Loucy (cell line): ENCODE data around the gene KSR2.

Experiments
- H2AFZ ChIP-seq: fragments of 200-600 bp; sonication (generic); 2 replicates; pipeline ENCODE4 v1.6.0; 2016; ENCODE audit warnings: antibody characterized with exemption, mild to moderate bottlenecking, low read length, moderate library complexity
- H3F3A ChIP-seq: fragments of 200-600 bp; 2 replicates; pipeline ENCODE4 v1.6.0; 2016; ENCODE audit warnings: antibody characterized with exemption, low read depth, mild to moderate bottlenecking
- H3K27me3 ChIP-seq: fragments of 200-600 bp; sonication (generic); 2 replicates; pipeline ENCODE4 v1.6.1; 2014; ENCODE audit warnings: low read length, mild to moderate bottlenecking; ENCODE audit not compliant: insufficient read depth, poor library complexity, severe bottlenecking
- H3K36me3 ChIP-seq: fragments of 200-600 bp; sonication (generic); 2 replicates; pipeline ENCODE4 v1.6.1; 2016; ENCODE audit warnings: low read length; ENCODE audit not compliant: insufficient read depth
- H3K4me1 ChIP-seq: fragments of 200-600 bp; sonication (generic); 2 replicates; pipeline ENCODE4 v1.5.1; 2014; ENCODE audit warnings: low read length, mild to moderate bottlenecking; ENCODE audit not compliant: insufficient read depth, poor library complexity, severe bottlenecking
- H3K4me2 ChIP-seq: fragments of 200-600 bp; sonication (generic); 2 replicates; pipeline ENCODE4 v1.6.0; 2014; ENCODE audit warnings: antibody characterized with exemption, low read length, low read depth, mild to moderate bottlenecking; ENCODE audit not compliant: poor library complexity, severe bottlenecking
- H3K4me3 ChIP-seq: fragments of 200-600 bp; sonication (generic); 2 replicates; pipeline ENCODE4 v1.5.1; 2014; ENCODE audit warnings: low read length, mild to moderate bottlenecking, mixed read lengths; ENCODE audit not compliant: poor library complexity, severe bottlenecking
- H3K79me2 ChIP-seq: fragments of 200-600 bp; sonication (generic); 2 replicates; pipeline ENCODE4 v1.6.1; 2014; ENCODE audit warnings: low read length; ENCODE audit not compliant: insufficient read depth
- H3K9ac ChIP-seq: fragments of 200-600 bp; sonication (generic); 2 replicates; pipeline ENCODE4 v1.6.0; 2014; ENCODE audit warnings: mild to moderate bottlenecking, low read depth, low read length, moderate library complexity; ENCODE audit not compliant: poor library complexity, severe bottlenecking
- H3K9me2 ChIP-seq: fragments of 200-600 bp; sonication (generic); replicated peaks from 2 replicates; pipeline ENCODE4 v1.6.1; 2016; ENCODE audit warnings: low read depth, low read length, mixed read lengths
- H3K9me3 ChIP-seq: fragments of 200-600 bp; sonication (generic); 2 replicates; pipeline ENCODE4 v1.6.1; 2014; ENCODE audit warnings: mild to moderate bottlenecking, antibody characterized with exemption, low read length, low read depth; ENCODE audit not compliant: insufficient read depth
- H4K20me1 ChIP-seq: fragments of 200-600 bp; sonication (generic); 2 replicates; pipeline ENCODE4 v1.6.0; 2014; ENCODE audit warnings: antibody characterized with exemption, low read length, mild to moderate bottlenecking; ENCODE audit not compliant: insufficient read depth, poor library complexity, severe bottlenecking
- EZH2phosphoT487 ChIP-seq: fragments of 200-600 bp; IDR thresholded peaks from 2 replicates; pipeline ENCODE4 v1.6.1; 2018; ENCODE audit warnings: antibody characterized with exemption, mild to moderate bottlenecking, moderate library complexity, borderline replicate concordance
- TF ChIP-seq, protein P1 (sequence below): fragments of 200-600 bp; sonication (generic); conservative IDR thresholded peaks from 2 replicates; pipeline ENCODE4 v1.5.1; 2014; ENCODE audit warnings: mild to moderate bottlenecking, antibody characterized with exemption, low read length

The KSR2 gene

DNA sequence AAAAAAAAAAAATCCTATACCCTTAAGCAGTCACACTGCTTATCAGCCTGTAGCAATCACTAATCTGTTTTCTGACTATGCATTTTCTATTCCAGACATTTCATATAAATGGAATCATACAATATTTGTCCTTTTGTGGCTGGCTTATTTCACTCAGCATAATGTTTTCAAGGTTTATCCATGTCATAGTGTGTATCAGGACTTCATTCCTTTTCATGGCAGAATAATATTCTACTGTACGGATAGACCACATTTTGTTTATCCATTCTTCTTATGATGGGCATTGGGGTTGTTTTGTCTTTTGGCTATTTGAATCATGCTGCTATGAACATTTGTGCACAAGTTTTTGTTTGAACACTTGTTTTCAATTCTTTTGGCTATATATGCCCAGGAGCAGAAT lies 8.6 kb upstream of the KSR2 start:
- Histone ChIP-seq H3K9ac (no peak overlapping the region), H3K4me1 (no peaks in the 10 kb centered on the region), H3F3A (no peaks in the 10 kb centered on the region), H3K9me3 (no peaks in the 10 kb centered on the region; the same call in 1 of the 2 replicates), H4K20me1 (no peaks in the 10 kb centered on the region), H3K4me2 (no peak overlapping the region), H3K36me3 (no peaks in the 10 kb centered on the region), H2AFZ (no peak overlapping the region), H3K4me3 (no peak overlapping the region), H3K79me2 (no peaks in the 10 kb centered on the region), H3K27me3 (no peaks in the 10 kb centered on the region), H3K9me2 (no peaks in the 10 kb centered on the region)
- TF ChIP-seq, protein P1, sequence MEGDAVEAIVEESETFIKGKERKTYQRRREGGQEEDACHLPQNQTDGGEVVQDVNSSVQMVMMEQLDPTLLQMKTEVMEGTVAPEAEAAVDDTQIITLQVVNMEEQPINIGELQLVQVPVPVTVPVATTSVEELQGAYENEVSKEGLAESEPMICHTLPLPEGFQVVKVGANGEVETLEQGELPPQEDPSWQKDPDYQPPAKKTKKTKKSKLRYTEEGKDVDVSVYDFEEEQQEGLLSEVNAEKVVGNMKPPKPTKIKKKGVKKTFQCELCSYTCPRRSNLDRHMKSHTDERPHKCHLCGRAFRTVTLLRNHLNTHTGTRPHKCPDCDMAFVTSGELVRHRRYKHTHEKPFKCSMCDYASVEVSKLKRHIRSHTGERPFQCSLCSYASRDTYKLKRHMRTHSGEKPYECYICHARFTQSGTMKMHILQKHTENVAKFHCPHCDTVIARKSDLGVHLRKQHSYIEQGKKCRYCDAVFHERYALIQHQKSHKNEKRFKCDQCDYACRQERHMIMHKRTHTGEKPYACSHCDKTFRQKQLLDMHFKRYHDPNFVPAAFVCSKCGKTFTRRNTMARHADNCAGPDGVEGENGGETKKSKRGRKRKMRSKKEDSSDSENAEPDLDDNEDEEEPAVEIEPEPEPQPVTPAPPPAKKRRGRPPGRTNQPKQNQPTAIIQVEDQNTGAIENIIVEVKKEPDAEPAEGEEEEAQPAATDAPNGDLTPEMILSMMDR: no peak
- no peak for TF ChIP-seq EZH2phosphoT487

DNA sequence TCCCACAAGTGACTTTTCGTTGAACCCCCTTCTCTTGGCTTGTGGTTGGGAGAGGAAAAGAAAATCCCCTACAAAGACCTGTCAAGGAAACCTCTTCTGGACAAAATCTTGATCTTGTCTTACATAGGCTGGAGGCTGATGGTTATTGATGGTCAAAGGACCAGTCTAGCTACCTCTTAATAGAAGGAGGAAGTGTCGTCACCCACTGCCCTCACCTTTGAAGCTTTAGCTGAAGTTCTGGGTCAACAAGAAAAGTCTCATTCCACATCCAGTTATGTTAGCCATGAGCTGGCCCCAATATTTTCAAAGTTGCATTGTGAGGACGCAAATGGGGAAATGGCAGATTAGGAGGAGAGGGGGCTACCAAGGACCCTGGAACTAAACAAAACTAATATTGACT lies 6.2 kb upstream of the KSR2 start:
- H3K79me2 ChIP-seq: no peaks in the 10 kb centered on the region
- no peak overlapping the region for H3K4me3 ChIP-seq
- H3K4me1 ChIP-seq: no peaks in the 10 kb centered on the region
- no peak overlapping the region for H3K4me2 ChIP-seq
- TF ChIP-seq EZH2phosphoT487: no peak
- TF ChIP-seq, protein P1: no peak
- no peaks in the 10 kb centered on the region for H3K9me2 ChIP-seq
- H4K20me1 ChIP-seq: no peaks in the 10 kb centered on the region
- H3K27me3 ChIP-seq: no peaks in the 10 kb centered on the region
- no peaks in the 10 kb centered on the region for H3F3A ChIP-seq
- no peak overlapping the region for H3K9ac ChIP-seq
- no peak overlapping the region for H2AFZ ChIP-seq
- H3K36me3 ChIP-seq: no peaks in the 10 kb centered on the region
- no peaks in the 10 kb centered on the region; the same call in 1 of the 2 replicates for H3K9me3 ChIP-seq

DNA sequence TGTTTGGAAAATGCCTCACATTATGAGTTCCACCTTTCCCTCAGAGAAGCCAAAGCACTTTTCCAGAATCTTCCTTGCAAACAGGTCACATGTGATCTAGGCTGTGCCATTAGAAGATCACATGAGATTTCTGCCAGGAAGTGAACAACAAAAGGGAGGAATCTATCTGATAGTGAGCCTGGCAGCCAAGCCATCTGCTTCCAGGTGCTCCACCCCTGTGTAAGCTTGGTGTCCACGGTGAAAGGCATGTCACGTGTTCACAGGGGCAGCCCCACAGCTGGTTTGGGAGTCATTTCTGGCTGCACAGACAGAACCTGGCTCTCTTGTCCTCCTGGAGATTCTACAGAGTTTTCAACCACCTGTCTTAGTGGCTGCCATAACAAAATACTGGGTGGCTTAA lies 3.5 kb upstream of the KSR2 start:
- Histone ChIP-seq H3K4me1 (no peaks in the 10 kb centered on the region), H2AFZ (no peak overlapping the region), H3K36me3 (no peaks in the 10 kb centered on the region), H3F3A (no peaks in the 10 kb centered on the region), H3K4me2 (no peak overlapping the region), H3K9me2 (no peaks in the 10 kb centered on the region), H3K27me3 (no peaks in the 10 kb centered on the region), H3K4me3 (no peak overlapping the region), H3K79me2 (no peaks in the 10 kb centered on the region), H3K9ac (no peak overlapping the region), H3K9me3 (no peaks in the 10 kb centered on the region; the same call in 1 of the 2 replicates), H4K20me1 (no peaks in the 10 kb centered on the region)
- TF ChIP-seq EZH2phosphoT487: no peak
- TF ChIP-seq, protein P1: no peak
